SJSA1 (cell line): Measurements from ENCODE around the gene TMEM129. TPM values are rescaled to one million over a fixed set of nuclear protein-coding genes. Genes with fewer than 3 reads are reported as not detected.
A peak's percentile ranks its signal among the peaks of the same experiment; 100 is the strongest.

Source experiments
- DNase-seq, 2 experiments: peaks; one replicate each; pipeline ENCODE4 v3.0.0-alpha.2; 2015 to 2020; ENCODE audit warnings: low spot score in 2 of 2, low read depth in 1 of 2
- H3K27ac ChIP-seq: fragments of 250-450 bp; sonication (Bioruptor Pico); 2 replicates; pipeline ENCODE4 v1.5.1; 2020; ENCODE audit warnings: mild to moderate bottlenecking, moderate library complexity
- H3K27me3 ChIP-seq: fragments of 250-450 bp; sonication (Bioruptor Pico); replicated peaks from 2 replicates; pipeline ENCODE4 v1.5.1; 2020; ENCODE audit warnings: mild to moderate bottlenecking, moderate library complexity
- H3K36me3 ChIP-seq: fragments of 250-450 bp; sonication (Bioruptor Pico); 2 replicates; pipeline ENCODE4 v1.5.1; 2020; ENCODE audit warnings: mild to moderate bottlenecking
- H3K4me1 ChIP-seq: fragments of 250-450 bp; sonication (Bioruptor Pico); replicated peaks from 2 replicates; pipeline ENCODE4 v1.6.1; 2021; ENCODE audit warnings: mild to moderate bottlenecking
- H3K4me3 ChIP-seq: fragments of 250-450 bp; sonication (Bioruptor Pico); 2 replicates; pipeline ENCODE4 v1.5.1; 2020; ENCODE audit warnings: mild to moderate bottlenecking
- H3K9me3 ChIP-seq: fragments of 250-450 bp; sonication (Bioruptor Pico); replicated peaks from 2 replicates; pipeline ENCODE4 v1.5.1; 2020; ENCODE audit warnings: mild to moderate bottlenecking
- total RNA-seq: library from RNA; depleted of rRNA; stranded (reverse); fragments of >200 nt; shearing (Covaris generic); gene quantifications from 2 replicates; pipeline ENCODE4 v1.2.3, GENCODE V29; 2014

The TMEM129 gene
- total RNA-seq, 1 experiment from 2014 or later, result 14.7 TPM

DNA sequence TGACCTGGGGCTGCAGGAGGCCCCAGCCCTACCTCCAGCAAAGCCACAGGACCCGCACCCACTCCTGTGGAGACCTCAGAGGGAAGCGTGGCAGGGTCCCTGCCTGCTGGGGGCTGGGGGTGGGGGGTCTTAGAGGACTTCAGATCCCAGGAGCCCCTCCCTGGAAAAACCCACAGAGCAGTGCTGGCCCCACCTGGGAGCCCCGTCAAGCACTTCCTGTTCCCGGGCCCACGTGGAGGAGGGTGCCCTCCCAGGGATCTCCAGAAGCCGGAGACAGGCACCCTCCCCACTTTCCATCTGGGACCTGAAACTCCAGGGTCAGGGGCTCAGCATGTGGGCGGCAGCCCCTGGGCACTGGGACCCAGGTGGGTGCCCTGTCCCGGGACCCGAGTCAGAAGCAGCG, 32.2 kb upstream of the TMEM129 start:
- Histone ChIP-seq H3K4me3 (no peak overlapping the region), H3K27me3 (no peaks in the 10 kb centered on the region), H3K27ac (no peak overlapping the region)

DNA sequence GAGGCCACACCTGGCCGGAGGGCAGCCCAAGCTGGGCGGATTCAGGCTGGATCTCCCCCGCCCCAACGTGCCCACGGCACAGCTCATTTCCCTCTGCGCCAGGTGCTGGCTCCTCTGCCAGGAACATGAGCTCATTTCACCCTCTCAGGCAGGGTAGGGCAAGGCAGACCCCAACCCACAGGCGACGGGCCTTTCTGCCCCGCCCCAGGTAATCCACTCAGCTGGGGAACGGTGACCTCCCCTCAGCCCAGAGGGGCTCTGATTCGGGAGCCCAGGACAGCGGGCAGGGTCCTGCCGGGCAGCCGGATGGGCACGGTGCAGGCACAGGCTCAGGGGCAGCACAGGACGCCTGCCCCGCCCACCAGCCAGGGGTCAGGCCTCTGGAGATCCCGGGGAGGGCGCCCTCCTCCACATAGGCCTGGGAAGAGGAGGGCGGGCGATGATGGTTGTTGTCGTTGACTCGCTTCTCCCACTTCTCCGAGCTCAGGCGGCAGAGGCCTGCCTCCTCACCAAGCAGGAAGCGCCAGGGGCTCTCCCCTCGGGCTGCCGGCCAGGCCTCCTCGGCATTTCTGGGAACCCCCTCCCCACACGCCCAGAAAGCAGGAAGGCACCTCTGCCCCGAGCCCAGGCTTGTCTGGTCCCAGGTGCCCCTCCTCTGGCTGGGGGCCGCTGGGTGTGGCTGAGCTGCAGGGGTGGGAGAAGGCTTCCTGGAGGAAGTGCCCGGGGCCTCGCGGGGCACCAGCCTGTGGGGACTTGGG, 31.3 kb upstream of the TMEM129 start:
- Histone ChIP-seq H3K4me3 (no peak overlapping the region), H3K27ac (no peak overlapping the region), H3K36me3 (no peaks in the 10 kb centered on the region), H3K9me3 (no peaks in the 10 kb centered on the region), H3K27me3 (no peaks in the 10 kb centered on the region), H3K4me1 (no peaks in the 10 kb centered on the region)
- DNase-seq, result no peak

More for the DNA sequence above, 32.2 kb upstream of the TMEM129 start:
- H3K9me3 ChIP-seq, result no peaks in the 10 kb centered on the region
- no peaks in the 10 kb centered on the region for H3K4me1 ChIP-seq
- H3K36me3 ChIP-seq, result no peaks in the 10 kb centered on the region
- DNase-seq, result no peak

DNA sequence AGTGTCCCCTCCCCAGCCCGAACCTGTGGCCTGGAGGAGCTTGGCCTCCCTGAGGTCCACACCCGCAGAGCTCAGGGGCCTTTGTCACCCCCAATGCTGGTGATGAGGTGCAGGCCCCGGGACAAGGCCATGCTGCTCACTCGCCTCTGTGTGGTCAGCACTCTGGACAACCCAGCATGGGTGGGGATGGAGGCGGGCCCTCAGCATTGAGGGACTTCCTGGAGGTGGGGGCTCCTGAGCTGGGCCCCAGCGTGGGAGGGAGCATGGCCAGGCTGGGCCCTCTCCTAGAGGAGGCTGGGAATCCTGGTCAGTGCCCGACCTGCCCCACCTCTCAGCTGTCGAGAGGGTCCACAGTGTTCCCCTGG, 30.8 kb upstream of the TMEM129 start:
- Histone ChIP-seq H3K27ac (no peak overlapping the region), H3K36me3 (no peaks in the 10 kb centered on the region), H3K4me1 (no peaks in the 10 kb centered on the region), H3K27me3 (no peaks in the 10 kb centered on the region), H3K4me3 (no peak overlapping the region), H3K9me3 (no peaks in the 10 kb centered on the region)
- DNase-seq, result no peak

DNA sequence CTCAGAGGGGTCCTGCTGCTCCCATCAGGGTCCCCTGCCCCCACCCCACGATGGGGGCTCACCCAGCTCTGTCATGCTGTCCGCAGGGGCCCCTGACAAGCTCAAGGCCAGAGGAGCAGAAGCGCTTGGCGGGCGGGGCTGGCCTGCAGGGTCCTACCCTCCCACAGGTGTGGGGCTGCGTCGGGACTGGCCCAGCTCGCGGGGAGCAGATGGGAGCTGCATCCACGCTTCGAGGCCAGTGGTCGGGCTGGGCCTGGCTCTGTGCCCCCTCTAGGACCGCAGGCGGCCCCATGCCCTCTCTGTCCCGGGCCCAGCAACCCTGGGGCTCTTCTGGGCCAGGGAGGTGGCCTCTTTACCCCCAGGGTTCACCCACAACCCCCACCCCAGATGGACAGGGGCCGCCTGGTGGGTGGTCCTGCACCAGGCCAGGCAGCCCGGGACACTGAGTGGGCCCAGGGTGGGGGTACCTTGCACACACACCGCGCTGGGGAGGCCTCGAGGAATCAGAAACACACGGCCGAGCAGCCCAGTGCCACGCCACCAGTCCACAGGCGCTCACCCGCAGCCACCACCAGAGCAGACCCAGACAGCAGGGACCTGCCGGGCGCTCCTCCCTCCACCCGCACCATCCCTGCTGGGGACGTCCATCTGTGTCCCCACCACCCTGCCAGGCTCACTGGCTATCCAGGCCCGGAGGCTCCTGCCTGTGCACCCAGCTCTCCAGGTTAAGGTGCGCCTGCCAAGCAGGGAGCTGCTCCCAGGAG, 30.2 kb upstream of the TMEM129 start:
- DNase-seq, result no peak
- Histone ChIP-seq H3K4me3 (no peak overlapping the region), H3K27ac (no peak overlapping the region), H3K9me3 (no peaks in the 10 kb centered on the region), H3K27me3 (no peaks in the 10 kb centered on the region), H3K36me3 (no peaks in the 10 kb centered on the region), H3K4me1 (no peaks in the 10 kb centered on the region)

DNA sequence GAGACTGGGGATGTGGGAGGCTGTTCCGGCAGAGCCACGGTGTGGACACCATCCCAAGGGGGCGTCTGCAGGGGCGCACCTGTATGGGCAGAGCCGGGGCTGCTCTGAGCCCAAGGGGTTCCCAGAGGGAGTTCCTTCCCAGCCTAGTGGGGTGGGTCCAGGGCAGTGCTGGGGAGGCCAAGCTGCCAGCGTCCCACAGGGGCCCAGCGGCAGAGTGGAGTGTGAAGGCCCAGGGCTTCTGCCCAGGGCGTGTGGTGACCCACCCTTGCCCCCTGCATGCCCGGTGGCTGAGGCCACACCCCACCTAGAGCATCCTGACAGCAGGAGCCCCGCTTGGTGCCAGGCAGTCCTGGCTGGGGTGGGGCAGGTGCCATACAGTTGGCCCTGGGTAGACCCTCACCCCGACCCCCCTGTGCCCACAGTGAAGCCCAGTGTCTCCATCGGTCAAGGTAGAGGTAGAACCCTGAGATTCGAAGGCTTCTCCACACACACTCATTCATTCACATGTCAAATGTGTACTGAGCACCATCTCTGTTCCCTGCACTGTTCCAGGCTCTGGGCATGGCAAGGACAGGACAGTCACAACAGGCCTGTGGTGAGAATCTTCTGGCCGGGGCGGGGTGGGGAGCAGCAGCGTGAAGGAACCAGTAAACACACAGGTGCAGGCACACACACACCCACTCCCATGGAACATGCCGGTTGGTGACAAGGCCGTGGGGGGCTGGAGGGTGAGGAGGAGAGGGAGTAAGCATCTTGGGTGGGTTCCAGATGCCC, 29.4 kb upstream of the TMEM129 start:
- Histone ChIP-seq H3K27ac (no peak overlapping the region), H3K9me3 (no peaks in the 10 kb centered on the region)
- no peak for DNase-seq

GRCh38 chr4:1749826-1750225, 28.7 kb upstream of the TMEM129 start:
- no peaks in the 10 kb centered on the region for H3K27me3 ChIP-seq
- H3K27ac ChIP-seq, result no peak overlapping the region
- H3K36me3 ChIP-seq, result peaks cover 8% of the 10 kb centered on the region
- H3K9me3 ChIP-seq, result no peaks in the 10 kb centered on the region
- H3K4me1 ChIP-seq, result no peaks in the 10 kb centered on the region
- no peak overlapping the region for H3K4me3 ChIP-seq
- no peak for DNase-seq

More for the DNA sequence above, 29.4 kb upstream of the TMEM129 start:
- no peaks in the 10 kb centered on the region for H3K4me1 ChIP-seq
- no peak overlapping the region for H3K4me3 ChIP-seq
- no peaks in the 10 kb centered on the region for H3K27me3 ChIP-seq
- H3K36me3 ChIP-seq, result peaks cover 3% of the 10 kb centered on the region; the same call in 1 of the 2 replicates

GRCh38 chr4:1749370-1749769, 28.2 kb upstream of the TMEM129 start:
- no peak overlapping the region for H3K4me3 ChIP-seq
- no peak for DNase-seq
- H3K36me3 ChIP-seq, result peaks cover 12% of the 10 kb centered on the region
- no peaks in the 10 kb centered on the region for H3K4me1 ChIP-seq
- H3K27ac ChIP-seq, result no peak overlapping the region
- no peaks in the 10 kb centered on the region for H3K9me3 ChIP-seq
- no peaks in the 10 kb centered on the region for H3K27me3 ChIP-seq

DNA sequence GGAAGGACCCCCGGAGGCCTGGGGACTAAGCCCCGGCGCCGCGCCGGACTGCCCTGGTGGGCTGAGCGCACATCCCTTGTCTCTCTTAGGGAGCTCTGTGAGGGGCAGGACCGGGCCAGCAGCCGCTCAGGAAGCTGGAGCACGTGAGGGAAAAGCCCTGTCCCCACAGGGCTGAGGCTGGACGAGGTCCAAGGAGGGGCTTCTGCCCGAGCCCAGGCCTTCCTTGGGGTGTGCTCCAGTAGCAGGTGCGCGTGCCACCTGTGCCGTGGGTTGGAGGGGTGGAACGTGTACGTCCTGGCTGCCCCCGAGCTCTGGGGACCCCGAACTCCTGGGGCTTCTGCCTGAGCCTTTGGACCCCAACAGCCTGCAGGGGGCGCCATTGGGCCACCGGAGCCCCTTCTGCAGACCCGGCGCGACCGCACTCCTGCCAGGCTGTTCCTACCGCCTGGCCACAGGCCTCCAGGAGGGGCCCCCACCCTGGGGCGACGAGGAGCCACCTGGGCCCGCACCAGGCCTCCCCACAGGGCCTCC, 27.4 kb upstream of the TMEM129 start:
- no peaks in the 10 kb centered on the region for H3K27me3 ChIP-seq
- H3K4me1 ChIP-seq, result no peaks in the 10 kb centered on the region

DNA sequence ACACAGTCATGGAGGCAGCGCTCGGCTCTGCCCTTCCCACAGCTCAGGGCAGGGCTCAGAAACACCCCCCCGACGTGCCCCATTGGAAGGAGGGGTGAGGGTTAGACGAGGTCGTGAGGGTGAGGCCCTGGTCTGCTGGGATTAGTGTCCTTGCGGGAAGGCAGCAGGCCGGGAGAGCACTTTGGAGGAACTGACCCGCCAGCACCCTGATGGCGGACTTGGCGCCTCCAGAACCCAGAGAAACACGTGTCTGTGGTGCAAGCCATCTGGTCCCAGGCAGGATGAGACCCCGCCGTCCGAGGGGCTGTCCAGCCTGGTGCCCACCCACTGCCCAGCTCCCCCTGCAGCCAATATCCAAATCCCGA, 26.5 kb upstream of the TMEM129 start:
- no peak overlapping the region for H3K4me3 ChIP-seq
- DNase-seq, result no peak
- no peak overlapping the region for H3K27ac ChIP-seq
- H3K27me3 ChIP-seq, result no peaks in the 10 kb centered on the region
- H3K36me3 ChIP-seq, result peaks cover 14% of the 10 kb centered on the region
- no peaks in the 10 kb centered on the region for H3K9me3 ChIP-seq
- no peaks in the 10 kb centered on the region for H3K4me1 ChIP-seq

More for the DNA sequence above, 27.4 kb upstream of the TMEM129 start:
- peak; percentile 28 to 71 for DNase-seq
- Histone ChIP-seq H3K27ac (no peak overlapping the region), H3K36me3 (peaks cover 14% of the 10 kb centered on the region), H3K9me3 (no peaks in the 10 kb centered on the region), H3K4me3 (no peak overlapping the region)

GRCh38 chr4:1746919-1747602, 25.9 kb upstream of the TMEM129 start:
- DNase-seq, result no peak
- H3K27me3 ChIP-seq, result no peaks in the 10 kb centered on the region
- H3K36me3 ChIP-seq, result peaks cover 18% of the 10 kb centered on the region
- H3K27ac ChIP-seq, result no peak overlapping the region
- no peaks in the 10 kb centered on the region for H3K4me1 ChIP-seq
- no peak overlapping the region for H3K4me3 ChIP-seq
- H3K9me3 ChIP-seq, result no peaks in the 10 kb centered on the region

DNA sequence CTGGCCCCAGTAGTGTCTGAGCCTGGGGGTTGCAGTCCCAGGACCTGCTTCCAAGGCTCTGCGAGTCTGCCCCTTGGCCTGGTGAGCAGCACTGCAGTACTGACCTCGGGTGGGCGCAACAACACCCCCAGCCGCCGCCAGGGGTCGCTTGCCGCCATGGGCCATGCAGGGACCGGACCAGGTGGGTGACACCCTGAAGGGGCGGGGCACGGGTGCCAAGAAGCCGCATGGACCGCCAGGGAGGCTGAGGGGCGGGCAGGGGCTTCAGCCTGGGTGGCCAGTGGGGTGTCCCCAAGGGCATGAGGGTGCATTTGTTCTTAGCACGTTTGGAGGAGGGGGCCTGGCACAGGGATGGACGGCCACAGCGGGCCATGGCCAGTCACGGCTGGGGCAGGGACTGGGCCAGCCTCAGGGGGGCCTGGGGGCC, 25.2 kb upstream of the TMEM129 start:
- no peak overlapping the region for H3K27ac ChIP-seq
- peak; percentile 24 to 78 for DNase-seq

GRCh38 chr4:1745697-1746096, 24.6 kb upstream of the TMEM129 start:
- Histone ChIP-seq H3K36me3 (peaks cover 31% of the 10 kb centered on the region), H3K27me3 (no peaks in the 10 kb centered on the region), H3K4me1 (no peaks in the 10 kb centered on the region), H3K4me3 (no peak overlapping the region), H3K9me3 (no peaks in the 10 kb centered on the region), H3K27ac (no peak overlapping the region)
- no peak for DNase-seq

More for the DNA sequence above, 25.2 kb upstream of the TMEM129 start:
- H3K36me3 ChIP-seq, result peaks cover 26% of the 10 kb centered on the region
- no peaks in the 10 kb centered on the region for H3K9me3 ChIP-seq
- no peak overlapping the region for H3K4me3 ChIP-seq
- no peaks in the 10 kb centered on the region for H3K4me1 ChIP-seq
- H3K27me3 ChIP-seq, result no peaks in the 10 kb centered on the region

DNA sequence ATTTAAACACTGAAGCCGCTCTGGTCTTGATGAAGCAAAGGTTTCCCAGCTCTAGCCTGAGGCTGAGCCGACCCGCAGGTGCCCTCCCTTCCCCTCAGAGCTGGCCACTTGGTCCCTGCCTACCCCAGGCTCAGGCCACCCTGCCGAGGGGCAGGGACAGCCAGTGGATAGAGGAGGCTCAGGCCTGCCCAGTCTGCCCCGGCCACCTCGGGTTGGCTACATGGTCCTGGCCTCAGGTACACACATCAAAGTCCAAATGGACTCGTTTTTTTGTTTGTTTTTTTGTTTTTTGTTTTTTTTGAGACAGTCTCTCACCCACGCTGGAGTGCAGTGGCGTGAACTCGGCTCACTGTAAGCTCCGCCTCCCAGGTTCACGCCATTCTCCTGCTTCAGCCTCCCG, 24.0 kb upstream of the TMEM129 start:
- Histone ChIP-seq H3K4me3 (no peak overlapping the region), H3K27me3 (no peaks in the 10 kb centered on the region), H3K27ac (no peak overlapping the region), H3K9me3 (no peaks in the 10 kb centered on the region), H3K4me1 (no peaks in the 10 kb centered on the region), H3K36me3 (peaks cover 37% of the 10 kb centered on the region)
- no peak for DNase-seq
